Nephron (organoid): ENCODE data around the gene LIN7B.
A peak's percentile ranks its signal among the peaks of the same experiment; 100 is the strongest.

Experiments used
- H3K27ac Mint-ChIP-seq, 3 experiments: 2 replicates each; pipeline ENCODE4 v1.8.0; 2020; ENCODE audit warnings: mixed read lengths in 3 of 3, mild to moderate bottlenecking in 2 of 3, moderate library complexity in 1 of 3
- H3K27me3 Mint-ChIP-seq: 2 replicates; pipeline ENCODE4 v1.8.0; 2021; ENCODE audit warnings: low read depth, mild to moderate bottlenecking, moderate library complexity, mixed read lengths
- H3K36me3 Mint-ChIP-seq: 2 replicates; pipeline ENCODE4 v1.8.0; 2020; ENCODE audit warnings: low read depth, mixed read lengths
- H3K4me1 Mint-ChIP-seq: 2 replicates; pipeline ENCODE4 v1.8.0; 2020; ENCODE audit warnings: mixed read lengths
- H3K4me3 Mint-ChIP-seq, 3 experiments: 2 replicates each; pipeline ENCODE4 v1.8.0; 2020; ENCODE audit warnings: mild to moderate bottlenecking in 3 of 3, mixed read lengths in 3 of 3, moderate library complexity in 2 of 3
- H3K9me3 Mint-ChIP-seq: 2 replicates; pipeline ENCODE4 v1.8.0; 2020; ENCODE audit warnings: mixed read lengths
- CTCF ChIP-seq, 3 experiments: fragments of 200-600 bp; sonication (generic); IDR thresholded peaks; one replicate each; pipeline ENCODE4 v1.5.0; 2021; ENCODE audit warnings: antibody characterized with exemption in 3 of 3; ENCODE audit not compliant: unreplicated experiment in 3 of 3

Gene LIN7B

GRCh38 chr19:49160450-49161189 lies 46.5 kb downstream of the LIN7B start:
- Mint-ChIP-seq H3K4me1 (peaks cover 16% of the 10 kb centered on the region), H3K36me3 (peaks cover 4% of the 10 kb centered on the region), H3K9me3 (no peaks in the 10 kb centered on the region), H3K4me3 (peak overlapping the region in 2 of 3 experiments; percentile 6 to 38), H3K27ac (no peak overlapping the region), H3K27me3 (peaks cover 3% of the 10 kb centered on the region)
- TF ChIP-seq CTCF (IDR thresholded peaks at IDR 0.05; ENCODE audit: unreplicated experiment in 3 of 3), result no peak

DNA sequence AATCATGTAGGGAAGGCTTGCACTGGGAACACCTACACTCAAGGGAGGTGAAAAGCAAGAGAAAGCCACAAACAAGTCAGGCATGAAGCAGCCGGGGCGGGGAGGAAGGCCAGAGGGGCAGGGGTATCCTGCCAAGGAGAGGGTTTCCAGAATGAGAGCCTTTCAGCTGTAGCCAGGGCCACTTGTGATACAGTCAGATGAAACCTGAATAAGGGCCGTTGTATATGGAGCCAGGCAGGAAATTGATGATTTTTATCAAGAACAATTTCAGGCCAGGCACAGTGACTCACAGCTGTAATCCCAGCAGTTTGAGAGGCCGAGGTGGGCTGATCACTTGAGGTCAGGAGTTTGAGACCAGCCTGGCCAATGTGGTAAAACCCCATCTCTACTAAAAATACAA lies 47.8 kb downstream of the LIN7B start:
- no peak for TF ChIP-seq CTCF (IDR thresholded peaks at IDR 0.05; ENCODE audit: unreplicated experiment in 3 of 3)
- peak overlapping the region in 1 of 3 experiments; percentile 23 for H3K4me3 Mint-ChIP-seq
- H3K9me3 Mint-ChIP-seq, result no peaks in the 10 kb centered on the region
- peak overlapping the region in 1 of 3 experiments; percentile 29 for H3K27ac Mint-ChIP-seq
- peaks cover 4% of the 10 kb centered on the region for H3K36me3 Mint-ChIP-seq
- peaks cover 9% of the 10 kb centered on the region for H3K4me1 Mint-ChIP-seq
- no peaks in the 10 kb centered on the region for H3K27me3 Mint-ChIP-seq

GRCh38 chr19:49165111-49165750 lies 51.1 kb downstream of the LIN7B start:
- H3K4me3 Mint-ChIP-seq, result no peak overlapping the region
- H3K4me1 Mint-ChIP-seq, result no peaks in the 10 kb centered on the region
- peaks cover 4% of the 10 kb centered on the region for H3K36me3 Mint-ChIP-seq
- TF ChIP-seq CTCF (IDR thresholded peaks at IDR 0.05; ENCODE audit: unreplicated experiment in 3 of 3), result no peak
- H3K27ac Mint-ChIP-seq, result no peak overlapping the region
- no peaks in the 10 kb centered on the region for H3K9me3 Mint-ChIP-seq
- no peaks in the 10 kb centered on the region for H3K27me3 Mint-ChIP-seq

GRCh38 chr19:49165865-49166301 lies 51.7 kb downstream of the LIN7B start:
- Mint-ChIP-seq H3K4me3 (no peak overlapping the region), H3K27me3 (no peaks in the 10 kb centered on the region), H3K27ac (no peak overlapping the region), H3K9me3 (no peaks in the 10 kb centered on the region), H3K4me1 (no peaks in the 10 kb centered on the region), H3K36me3 (peaks cover 7% of the 10 kb centered on the region)
- TF ChIP-seq CTCF (IDR thresholded peaks at IDR 0.05; ENCODE audit: unreplicated experiment in 3 of 3), result no peak

DNA sequence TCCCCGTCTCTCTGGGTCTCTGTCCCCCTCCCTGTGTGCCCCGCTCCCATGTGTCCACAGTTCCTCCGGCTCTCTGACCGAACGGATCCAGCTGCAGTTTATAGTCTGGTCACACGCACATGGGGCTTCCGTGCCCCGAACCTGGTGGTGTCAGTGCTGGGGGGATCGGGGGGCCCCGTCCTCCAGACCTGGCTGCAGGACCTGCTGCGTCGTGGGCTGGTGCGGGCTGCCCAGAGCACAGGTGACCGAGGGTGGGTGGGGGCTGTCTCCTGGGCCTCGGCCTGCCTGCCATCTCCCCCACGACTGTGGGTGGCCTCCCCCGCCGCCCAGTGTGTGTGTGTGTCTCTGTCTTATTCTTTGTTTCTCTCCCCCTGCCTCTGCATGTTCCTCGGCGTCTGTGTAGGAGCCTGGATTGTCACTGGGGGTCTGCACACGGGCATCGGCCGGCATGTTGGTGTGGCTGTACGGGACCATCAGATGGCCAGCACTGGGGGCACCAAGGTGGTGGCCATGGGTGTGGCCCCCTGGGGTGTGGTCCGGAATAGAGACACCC lies 53.8 kb downstream of the LIN7B start:
- Mint-ChIP-seq H3K27me3 (no peaks in the 10 kb centered on the region), H3K9me3 (no peaks in the 10 kb centered on the region), H3K36me3 (peaks cover 9% of the 10 kb centered on the region), H3K4me1 (no peaks in the 10 kb centered on the region), H3K27ac (no peak overlapping the region), H3K4me3 (no peak overlapping the region)
- TF ChIP-seq CTCF (IDR thresholded peaks at IDR 0.05; ENCODE audit: unreplicated experiment in 3 of 3), result no peak
